Measurements from ENCODE around the gene CCND1.

DNA sequence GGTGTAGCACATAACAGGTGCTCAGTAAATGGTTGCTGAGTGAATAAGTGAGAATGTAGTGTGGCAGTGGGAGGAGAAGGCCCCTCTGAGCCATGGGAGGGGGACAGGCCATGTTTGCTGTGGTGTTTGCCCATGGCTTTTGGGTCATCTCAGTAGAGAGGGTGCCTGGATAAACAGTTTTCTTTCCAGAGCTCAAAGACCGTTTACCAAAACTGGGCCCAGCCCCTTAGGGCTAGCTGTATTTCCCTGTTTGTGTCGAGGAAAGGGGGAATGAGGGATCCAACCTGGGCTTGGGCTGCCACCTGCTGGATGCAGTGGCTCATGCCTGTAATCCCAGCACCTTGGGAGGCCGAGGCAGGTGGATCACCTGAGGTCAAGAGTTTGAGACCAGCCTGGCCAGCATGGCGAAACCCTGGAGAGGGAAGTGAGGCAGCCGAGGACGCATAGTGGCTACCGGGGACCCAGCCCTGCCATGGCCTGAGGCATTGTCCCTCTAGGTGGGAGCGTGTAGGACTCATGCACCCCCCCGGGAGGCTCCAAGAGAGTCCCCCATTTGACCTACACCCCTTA is 42.9 kb downstream of the CCND1 start:
- TF ChIP-seq, protein P1, sequence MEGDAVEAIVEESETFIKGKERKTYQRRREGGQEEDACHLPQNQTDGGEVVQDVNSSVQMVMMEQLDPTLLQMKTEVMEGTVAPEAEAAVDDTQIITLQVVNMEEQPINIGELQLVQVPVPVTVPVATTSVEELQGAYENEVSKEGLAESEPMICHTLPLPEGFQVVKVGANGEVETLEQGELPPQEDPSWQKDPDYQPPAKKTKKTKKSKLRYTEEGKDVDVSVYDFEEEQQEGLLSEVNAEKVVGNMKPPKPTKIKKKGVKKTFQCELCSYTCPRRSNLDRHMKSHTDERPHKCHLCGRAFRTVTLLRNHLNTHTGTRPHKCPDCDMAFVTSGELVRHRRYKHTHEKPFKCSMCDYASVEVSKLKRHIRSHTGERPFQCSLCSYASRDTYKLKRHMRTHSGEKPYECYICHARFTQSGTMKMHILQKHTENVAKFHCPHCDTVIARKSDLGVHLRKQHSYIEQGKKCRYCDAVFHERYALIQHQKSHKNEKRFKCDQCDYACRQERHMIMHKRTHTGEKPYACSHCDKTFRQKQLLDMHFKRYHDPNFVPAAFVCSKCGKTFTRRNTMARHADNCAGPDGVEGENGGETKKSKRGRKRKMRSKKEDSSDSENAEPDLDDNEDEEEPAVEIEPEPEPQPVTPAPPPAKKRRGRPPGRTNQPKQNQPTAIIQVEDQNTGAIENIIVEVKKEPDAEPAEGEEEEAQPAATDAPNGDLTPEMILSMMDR (IDR thresholded peaks at IDR 0.05), result no peak
- no peak for TF ChIP-seq POLR2A (IDR thresholded peaks at IDR 0.05)
